ENCODE results near the gene CLPTM1L.

GRCh38 chr5:1335540-1336095 lies 9.3 kb downstream of the CLPTM1L start:
- TF ChIP-seq CTCF (IDR thresholded peaks at IDR 0.05) (no peak), POLR2A (IDR thresholded peaks at IDR 0.05) (no peak), POLR2AphosphoS5 (IDR thresholded peaks at IDR 0.05) (no peak), EP300 (IDR thresholded peaks at IDR 0.05) (no peak)

All from stomach (tissue), 4 donors.